NCI-H1417 treated with DMSO at 0.1 percent for 48 hours (cell line): ENCODE results near the gene RXYLT1.
A peak's percentile ranks its signal among the peaks of the same experiment; 100 is the strongest.

ENCODE experiments used
- DNase-seq: peaks from one replicate; lab custom pipeline; 2025; lab: John Stamatoyannopoulos, UW

The RXYLT1 gene

GRCh38 chr12:63843721-63844390 lies 64.1 kb downstream of the RXYLT1 start:
- peak; percentile 86 for DNase-seq

GRCh38 chr12:63844391-63845341 lies 65.0 kb downstream of the RXYLT1 start, which contains the start of gene SRGAP1:
Gene SRGAP1 (plus strand): TSS chr12:63844700. CDS start chr12:63844817, 117 bp downstream.
- DNase-seq = peak; percentile 45

GRCh38 chr12:63845726-63846125 lies 66.0 kb downstream of the RXYLT1 start:
- no peak for DNase-seq

GRCh38 chr12:63846238-63846967 lies 66.7 kb downstream of the RXYLT1 start:
- DNase-seq = no peak

GRCh38 chr12:63848450-63848849 lies 68.7 kb downstream of the RXYLT1 start:
- DNase-seq = no peak

- no peak for DNase-seq
These were observed 69.5 kb downstream of the RXYLT1 start for GRCh38 chr12:63849106-63849620.

- DNase-seq = no peak
These were observed 69.9 kb downstream of the RXYLT1 start for GRCh38 chr12:63849641-63850040.

DNA sequence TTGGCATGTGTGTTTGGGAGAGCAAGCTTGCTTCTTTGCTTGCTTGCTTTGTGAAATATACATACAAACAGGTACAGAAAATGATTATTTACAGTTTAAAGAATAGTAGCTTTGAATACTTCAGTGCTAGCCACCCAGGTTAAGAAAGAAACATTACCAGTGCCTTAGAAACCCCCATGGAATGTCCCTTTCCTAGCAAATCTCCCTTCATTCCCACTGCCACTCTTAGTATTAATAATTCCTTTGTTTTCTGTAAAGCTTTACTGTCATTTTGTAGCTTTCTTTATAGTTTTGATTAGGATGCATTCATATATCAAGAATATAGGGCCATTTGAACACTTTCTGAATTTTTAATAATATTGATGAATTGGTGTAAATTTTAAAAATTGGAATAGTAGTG lies 74.3 kb downstream of the RXYLT1 start:
- DNase-seq = no peak

GRCh38 chr12:63855299-63855698 lies 75.6 kb downstream of the RXYLT1 start:
- no peak for DNase-seq

DNA sequence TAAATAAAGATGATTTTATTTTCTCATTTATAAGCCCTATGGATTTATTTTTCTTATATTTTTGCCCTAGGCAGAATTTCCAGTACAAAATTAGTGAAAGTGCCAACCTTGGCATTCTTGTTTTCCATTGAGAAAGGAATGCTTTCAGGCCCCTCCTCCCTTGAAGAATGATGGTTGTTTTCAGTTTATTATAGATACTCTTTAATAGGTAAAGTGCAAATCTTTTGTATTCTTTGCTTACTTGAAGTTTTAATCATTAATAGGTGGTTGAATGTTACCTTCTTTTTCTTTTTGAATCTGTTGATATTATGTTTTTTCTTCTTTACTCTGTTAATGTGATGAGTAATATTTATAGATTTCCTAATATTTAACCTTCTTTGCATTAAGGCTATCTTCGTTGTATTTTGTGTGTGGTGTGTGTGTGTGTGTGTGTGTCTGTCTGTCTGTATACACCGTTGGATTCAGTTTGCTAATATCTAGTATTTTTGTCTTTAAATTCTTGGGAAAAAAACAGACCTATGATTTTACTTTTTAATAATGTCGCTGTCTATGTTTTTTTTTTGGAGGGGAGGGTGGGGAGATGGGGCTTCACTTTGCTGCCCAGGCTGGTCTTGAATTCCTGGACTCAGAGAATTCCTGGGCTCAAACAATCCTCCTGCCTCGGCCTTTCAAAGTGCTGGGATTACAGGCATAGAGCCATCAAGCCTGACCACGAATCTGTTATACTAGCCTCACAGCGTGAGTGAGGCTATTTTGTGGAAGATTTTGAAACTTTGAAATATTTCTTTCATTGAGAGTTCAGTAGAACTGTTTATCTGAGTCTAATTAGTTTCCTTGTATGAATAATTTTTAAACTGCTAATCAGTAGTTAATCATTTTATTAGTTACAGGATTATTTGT lies 78.3 kb downstream of the RXYLT1 start:
- no peak for DNase-seq
